SK-N-SH treated with all-trans-retinoic acid at 6 μM for 48 hours (cell line): ENCODE data around the gene CABP7.

ENCODE experiments used
- ATAC-seq: fragments of 200-7000 bp; cut with Tn5 transposase; 3 replicates; pipeline ENCODE4 v1.9.1; 2020; ENCODE audit warnings: mild to moderate bottlenecking, moderate library complexity
- ARNTL ChIP-seq: fragments of 450-650 bp; formaldehyde crosslinking; IDR thresholded peaks from 2 replicates; pipeline ENCODE4 v1.5.0; 2020; ENCODE audit warnings: low read depth, mild to moderate bottlenecking, moderate library complexity, borderline replicate concordance
- BACH2 ChIP-seq: fragments of 250-450 bp; sonication (Bioruptor Pico); IDR thresholded peaks from 2 replicates; pipeline ENCODE4 v1.9.0; 2021; ENCODE audit warnings: mild to moderate bottlenecking, borderline replicate concordance
- ESRRG ChIP-seq: fragments of 250-450 bp; sonication (Bioruptor Pico); IDR thresholded peaks from 2 replicates; pipeline ENCODE4 v1.6.1; 2021; ENCODE audit warnings: mild to moderate bottlenecking
- GLIS3 ChIP-seq: fragments of 250-450 bp; sonication (Bioruptor Pico); IDR thresholded peaks from 2 replicates; pipeline ENCODE4 v1.5.0; 2020; ENCODE audit warnings: mild to moderate bottlenecking, moderate library complexity
- ISL1 ChIP-seq: fragments of 250-450 bp; sonication (Bioruptor Pico); IDR thresholded peaks from 2 replicates; pipeline ENCODE4 v2.1.2; 2022; ENCODE audit warnings: mild to moderate bottlenecking, moderate library complexity
- OSR1 ChIP-seq: fragments of 250-450 bp; sonication (Bioruptor Pico); IDR thresholded peaks from 2 replicates; pipeline ENCODE4 v1.8.0; 2022; ENCODE audit warnings: moderate library complexity, mild to moderate bottlenecking, inconsistent platforms
- PPARA ChIP-seq: fragments of 250-450 bp; sonication (Bioruptor Pico); IDR thresholded peaks from 2 replicates; pipeline ENCODE4 v1.5.0; 2020; ENCODE audit warnings: mild to moderate bottlenecking, borderline replicate concordance
- RARB ChIP-seq: fragments of 250-450 bp; sonication (Bioruptor Pico); IDR thresholded peaks from 2 replicates; pipeline ENCODE4 v1.8.0; 2021; ENCODE audit warnings: mild to moderate bottlenecking, moderate library complexity
- SNAI2 ChIP-seq: fragments of 250-450 bp; sonication (Bioruptor Pico); IDR thresholded peaks from 2 replicates; pipeline ENCODE4 v1.5.0; 2020; ENCODE audit warnings: mild to moderate bottlenecking, moderate library complexity
- TCF4 ChIP-seq: fragments of 250-450 bp; sonication (Bioruptor Pico); IDR thresholded peaks from 2 replicates; pipeline ENCODE4 v1.8.0; 2021; ENCODE audit warnings: mild to moderate bottlenecking, moderate library complexity, borderline replicate concordance
- TOX ChIP-seq: fragments of 250-450 bp; sonication (Bioruptor Pico); IDR thresholded peaks from 2 replicates; pipeline ENCODE4 v1.8.0; 2021; ENCODE audit warnings: mild to moderate bottlenecking, moderate library complexity, borderline replicate concordance
- ZC3H10 ChIP-seq: fragments of 250-450 bp; sonication (Bioruptor Pico); IDR thresholded peaks from 2 replicates; pipeline ENCODE4 v1.5.1; 2021; ENCODE audit warnings: mild to moderate bottlenecking, moderate library complexity
- ZFP3 ChIP-seq: fragments of 250-450 bp; sonication (Bioruptor Pico); IDR thresholded peaks from 2 replicates; pipeline ENCODE4 v1.5.0; 2020; ENCODE audit warnings: mild to moderate bottlenecking, moderate library complexity
- ZFP30 ChIP-seq: fragments of 450-650 bp; formaldehyde crosslinking; IDR thresholded peaks from 2 replicates; pipeline ENCODE4 v1.5.0; 2022; ENCODE audit warnings: mild to moderate bottlenecking, moderate library complexity
- ZNF565 ChIP-seq: fragments of 450-650 bp; formaldehyde crosslinking; conservative IDR thresholded peaks from 2 replicates; pipeline ENCODE4 v1.5.0; 2020; ENCODE audit warnings: low read depth, mild to moderate bottlenecking, moderate library complexity
- ZNF70 ChIP-seq: fragments of 450-650 bp; formaldehyde crosslinking; IDR thresholded peaks from 2 replicates; pipeline ENCODE4 v1.5.0; 2020; ENCODE audit warnings: mild to moderate bottlenecking, moderate library complexity
- ZNF8 ChIP-seq: fragments of 450-650 bp; formaldehyde crosslinking; IDR thresholded peaks from 2 replicates; pipeline ENCODE4 v1.5.0; 2020; ENCODE audit warnings: mild to moderate bottlenecking, moderate library complexity
- TF ChIP-seq, protein P1 (sequence below): fragments of 250-450 bp; sonication (Bioruptor Pico); IDR thresholded peaks from 2 replicates; pipeline ENCODE4 v1.5.0; 2020; ENCODE audit warnings: mild to moderate bottlenecking, moderate library complexity
- TF ChIP-seq, protein P2 (sequence below): fragments of 250-450 bp; sonication (Bioruptor Pico); IDR thresholded peaks from 2 replicates; pipeline ENCODE4 v1.8.0; 2020; ENCODE audit warnings: mild to moderate bottlenecking, moderate library complexity, borderline replicate concordance
- TF ChIP-seq, protein P3 (sequence below): fragments of 250-450 bp; sonication (Bioruptor Pico); IDR thresholded peaks from 2 replicates; pipeline ENCODE4 v1.5.1; 2020; ENCODE audit warnings: low read depth, mild to moderate bottlenecking, moderate library complexity
- TF ChIP-seq, protein P4 (sequence below): fragments of 250-450 bp; sonication (Bioruptor Pico); IDR thresholded peaks from 2 replicates; pipeline ENCODE4 v1.5.1; 2021; ENCODE audit warnings: mild to moderate bottlenecking, moderate library complexity
- TF ChIP-seq, protein P5 (sequence below): fragments of 250-450 bp; sonication (Bioruptor Pico); IDR thresholded peaks from 2 replicates; pipeline ENCODE4 v1.8.0; 2021; ENCODE audit warnings: low read depth, mild to moderate bottlenecking, moderate library complexity, borderline replicate concordance

CABP7 gene

DNA sequence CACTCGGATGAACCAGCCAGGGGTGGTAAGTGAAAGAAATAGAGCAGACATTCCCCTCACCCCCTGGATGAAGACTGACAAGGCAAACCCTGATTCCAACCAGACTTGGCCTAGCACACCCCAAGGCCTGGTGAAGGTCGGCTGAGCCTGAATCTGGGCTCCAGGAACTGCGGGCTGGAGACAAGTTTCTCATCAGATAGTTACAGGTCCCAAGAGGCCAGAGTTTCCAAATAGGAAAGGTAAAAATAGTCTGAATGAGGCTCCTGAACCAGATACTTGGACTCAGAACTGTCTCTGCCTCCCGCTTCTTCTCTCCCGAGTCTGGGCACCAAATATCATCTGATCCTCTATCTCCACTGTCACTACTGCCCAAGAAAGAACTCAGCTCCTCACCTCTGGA lies 39.2 kb downstream of the CABP7 start:
- ATAC-seq, result no peak
- TF ChIP-seq ZFP30 (CRISPR knock-in tag), result no peak
- TF ChIP-seq, protein P1, sequence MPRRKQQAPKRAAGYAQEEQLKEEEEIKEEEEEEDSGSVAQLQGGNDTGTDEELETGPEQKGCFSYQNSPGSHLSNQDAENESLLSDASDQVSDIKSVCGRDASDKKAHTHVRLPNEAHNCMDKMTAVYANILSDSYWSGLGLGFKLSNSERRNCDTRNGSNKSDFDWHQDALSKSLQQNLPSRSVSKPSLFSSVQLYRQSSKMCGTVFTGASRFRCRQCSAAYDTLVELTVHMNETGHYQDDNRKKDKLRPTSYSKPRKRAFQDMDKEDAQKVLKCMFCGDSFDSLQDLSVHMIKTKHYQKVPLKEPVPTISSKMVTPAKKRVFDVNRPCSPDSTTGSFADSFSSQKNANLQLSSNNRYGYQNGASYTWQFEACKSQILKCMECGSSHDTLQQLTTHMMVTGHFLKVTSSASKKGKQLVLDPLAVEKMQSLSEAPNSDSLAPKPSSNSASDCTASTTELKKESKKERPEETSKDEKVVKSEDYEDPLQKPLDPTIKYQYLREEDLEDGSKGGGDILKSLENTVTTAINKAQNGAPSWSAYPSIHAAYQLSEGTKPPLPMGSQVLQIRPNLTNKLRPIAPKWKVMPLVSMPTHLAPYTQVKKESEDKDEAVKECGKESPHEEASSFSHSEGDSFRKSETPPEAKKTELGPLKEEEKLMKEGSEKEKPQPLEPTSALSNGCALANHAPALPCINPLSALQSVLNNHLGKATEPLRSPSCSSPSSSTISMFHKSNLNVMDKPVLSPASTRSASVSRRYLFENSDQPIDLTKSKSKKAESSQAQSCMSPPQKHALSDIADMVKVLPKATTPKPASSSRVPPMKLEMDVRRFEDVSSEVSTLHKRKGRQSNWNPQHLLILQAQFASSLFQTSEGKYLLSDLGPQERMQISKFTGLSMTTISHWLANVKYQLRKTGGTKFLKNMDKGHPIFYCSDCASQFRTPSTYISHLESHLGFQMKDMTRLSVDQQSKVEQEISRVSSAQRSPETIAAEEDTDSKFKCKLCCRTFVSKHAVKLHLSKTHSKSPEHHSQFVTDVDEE (CRISPR knock-in tag), result no peak
- TF ChIP-seq RARB (CRISPR knock-in tag), result no peak
- TF ChIP-seq ISL1, result no peak
- TF ChIP-seq SNAI2 (CRISPR knock-in tag), result no peak
- no peak for TF ChIP-seq OSR1 (CRISPR knock-in tag)
- no peak for TF ChIP-seq ZFP3 (CRISPR knock-in tag)
- no peak for TF ChIP-seq ESRRG
- TF ChIP-seq, protein P2, sequence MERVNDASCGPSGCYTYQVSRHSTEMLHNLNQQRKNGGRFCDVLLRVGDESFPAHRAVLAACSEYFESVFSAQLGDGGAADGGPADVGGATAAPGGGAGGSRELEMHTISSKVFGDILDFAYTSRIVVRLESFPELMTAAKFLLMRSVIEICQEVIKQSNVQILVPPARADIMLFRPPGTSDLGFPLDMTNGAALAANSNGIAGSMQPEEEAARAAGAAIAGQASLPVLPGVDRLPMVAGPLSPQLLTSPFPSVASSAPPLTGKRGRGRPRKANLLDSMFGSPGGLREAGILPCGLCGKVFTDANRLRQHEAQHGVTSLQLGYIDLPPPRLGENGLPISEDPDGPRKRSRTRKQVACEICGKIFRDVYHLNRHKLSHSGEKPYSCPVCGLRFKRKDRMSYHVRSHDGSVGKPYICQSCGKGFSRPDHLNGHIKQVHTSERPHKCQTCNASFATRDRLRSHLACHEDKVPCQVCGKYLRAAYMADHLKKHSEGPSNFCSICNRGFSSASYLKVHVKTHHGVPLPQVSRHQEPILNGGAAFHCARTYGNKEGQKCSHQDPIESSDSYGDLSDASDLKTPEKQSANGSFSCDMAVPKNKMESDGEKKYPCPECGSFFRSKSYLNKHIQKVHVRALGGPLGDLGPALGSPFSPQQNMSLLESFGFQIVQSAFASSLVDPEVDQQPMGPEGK, result no peak
- TF ChIP-seq, protein P3, sequence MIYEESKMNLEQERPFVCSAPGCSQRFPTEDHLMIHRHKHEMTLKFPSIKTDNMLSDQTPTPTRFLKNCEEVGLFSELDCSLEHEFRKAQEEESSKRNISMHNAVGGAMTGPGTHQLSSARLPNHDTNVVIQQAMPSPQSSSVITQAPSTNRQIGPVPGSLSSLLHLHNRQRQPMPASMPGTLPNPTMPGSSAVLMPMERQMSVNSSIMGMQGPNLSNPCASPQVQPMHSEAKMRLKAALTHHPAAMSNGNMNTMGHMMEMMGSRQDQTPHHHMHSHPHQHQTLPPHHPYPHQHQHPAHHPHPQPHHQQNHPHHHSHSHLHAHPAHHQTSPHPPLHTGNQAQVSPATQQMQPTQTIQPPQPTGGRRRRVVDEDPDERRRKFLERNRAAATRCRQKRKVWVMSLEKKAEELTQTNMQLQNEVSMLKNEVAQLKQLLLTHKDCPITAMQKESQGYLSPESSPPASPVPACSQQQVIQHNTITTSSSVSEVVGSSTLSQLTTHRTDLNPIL, result no peak
- no peak for TF ChIP-seq PPARA (CRISPR knock-in tag)
- TF ChIP-seq GLIS3 (CRISPR knock-in tag), result no peak
- TF ChIP-seq ZC3H10 (CRISPR knock-in tag), result no peak
- TF ChIP-seq, protein P4, sequence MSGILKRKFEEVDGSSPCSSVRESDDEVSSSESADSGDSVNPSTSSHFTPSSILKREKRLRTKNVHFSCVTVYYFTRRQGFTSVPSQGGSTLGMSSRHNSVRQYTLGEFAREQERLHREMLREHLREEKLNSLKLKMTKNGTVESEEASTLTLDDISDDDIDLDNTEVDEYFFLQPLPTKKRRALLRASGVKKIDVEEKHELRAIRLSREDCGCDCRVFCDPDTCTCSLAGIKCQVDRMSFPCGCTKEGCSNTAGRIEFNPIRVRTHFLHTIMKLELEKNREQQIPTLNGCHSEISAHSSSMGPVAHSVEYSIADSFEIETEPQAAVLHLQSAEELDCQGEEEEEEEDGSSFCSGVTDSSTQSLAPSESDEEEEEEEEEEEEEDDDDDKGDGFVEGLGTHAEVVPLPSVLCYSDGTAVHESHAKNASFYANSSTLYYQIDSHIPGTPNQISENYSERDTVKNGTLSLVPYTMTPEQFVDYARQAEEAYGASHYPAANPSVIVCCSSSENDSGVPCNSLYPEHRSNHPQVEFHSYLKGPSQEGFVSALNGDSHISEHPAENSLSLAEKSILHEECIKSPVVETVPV (CRISPR knock-in tag), result no peak

DNA sequence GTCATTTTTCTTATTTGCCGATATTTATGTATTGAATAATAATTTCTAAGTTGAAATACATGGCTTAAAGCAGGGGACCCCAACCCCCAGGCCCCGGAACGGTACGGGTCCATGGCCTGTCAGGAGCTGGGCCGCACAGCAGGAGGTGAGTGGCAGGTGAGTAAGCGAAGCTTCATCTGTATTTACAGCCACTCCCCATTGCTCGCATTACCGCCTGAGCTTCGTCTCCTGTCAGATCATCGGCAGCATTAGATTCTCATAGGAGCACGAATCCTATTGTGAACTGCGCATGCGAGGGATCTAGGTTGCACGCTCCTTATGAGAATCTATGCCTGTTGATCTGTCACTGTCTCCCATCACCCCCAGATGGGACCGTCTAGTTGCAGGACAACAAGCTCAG lies 42.5 kb downstream of the CABP7 start:
- ATAC-seq, result no peak
- TF ChIP-seq ZNF8 (CRISPR knock-in tag), result no peak
- TF ChIP-seq ZC3H10 (CRISPR knock-in tag), result no peak
- TF ChIP-seq, protein P3, result no peak
- no peak for TF ChIP-seq ESRRG
- no peak for TF ChIP-seq ZFP30 (CRISPR knock-in tag)
- TF ChIP-seq OSR1 (CRISPR knock-in tag), result no peak
- no peak for TF ChIP-seq ZNF70 (CRISPR knock-in tag)
- no peak for TF ChIP-seq GLIS3 (CRISPR knock-in tag)
- no peak for TF ChIP-seq ZFP3 (CRISPR knock-in tag)
- no peak for TF ChIP-seq ARNTL (CRISPR knock-in tag)
- TF ChIP-seq TCF4 (CRISPR knock-in tag), result no peak
- TF ChIP-seq TOX (CRISPR knock-in tag), result no peak
- no peak for TF ChIP-seq BACH2
- TF ChIP-seq, protein P5, sequence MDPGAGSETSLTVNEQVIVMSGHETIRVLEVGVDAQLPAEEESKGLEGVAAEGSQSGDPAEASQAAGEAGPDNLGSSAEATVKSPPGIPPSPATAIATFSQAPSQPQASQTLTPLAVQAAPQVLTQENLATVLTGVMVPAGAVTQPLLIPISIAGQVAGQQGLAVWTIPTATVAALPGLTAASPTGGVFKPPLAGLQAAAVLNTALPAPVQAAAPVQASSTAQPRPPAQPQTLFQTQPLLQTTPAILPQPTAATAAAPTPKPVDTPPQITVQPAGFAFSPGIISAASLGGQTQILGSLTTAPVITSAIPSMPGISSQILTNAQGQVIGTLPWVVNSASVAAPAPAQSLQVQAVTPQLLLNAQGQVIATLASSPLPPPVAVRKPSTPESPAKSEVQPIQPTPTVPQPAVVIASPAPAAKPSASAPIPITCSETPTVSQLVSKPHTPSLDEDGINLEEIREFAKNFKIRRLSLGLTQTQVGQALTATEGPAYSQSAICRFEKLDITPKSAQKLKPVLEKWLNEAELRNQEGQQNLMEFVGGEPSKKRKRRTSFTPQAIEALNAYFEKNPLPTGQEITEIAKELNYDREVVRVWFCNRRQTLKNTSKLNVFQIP, result no peak
- TF ChIP-seq SNAI2 (CRISPR knock-in tag), result no peak
- no peak for TF ChIP-seq ZNF565
- TF ChIP-seq PPARA (CRISPR knock-in tag), result no peak
- TF ChIP-seq ISL1, result no peak
- TF ChIP-seq, protein P1 (CRISPR knock-in tag), result no peak
- TF ChIP-seq, all 23 proteins: peak for 0
